Measurements from ENCODE around the gene CNMD.

CNMD gene

GRCh38 chr13:52673465-52673864 lies 66.2 kb downstream of the CNMD start:
- H3K4me1 Mint-ChIP-seq, result no peaks in the 10 kb centered on the region
- DNase-seq, result no peak
- no peak overlapping the region for H3K4me3 Mint-ChIP-seq
- H3K36me3 Mint-ChIP-seq (ENCODE audit: low read depth), result peaks cover 53% of the 10 kb centered on the region
- no peak overlapping the region for H3K27ac Mint-ChIP-seq
- no peak for TF ChIP-seq CTCF (IDR thresholded peaks at IDR 0.05)
- no peaks in the 10 kb centered on the region for H3K27me3 Mint-ChIP-seq (ENCODE audit: low read depth, poor library complexity)
- no peaks in the 10 kb centered on the region for H3K9me3 Mint-ChIP-seq

GRCh38 chr13:52670726-52671125 lies 68.9 kb downstream of the CNMD start:
- no peaks in the 10 kb centered on the region for H3K4me1 Mint-ChIP-seq
- peaks cover 62% of the 10 kb centered on the region for H3K36me3 Mint-ChIP-seq (ENCODE audit: low read depth)
- DNase-seq, result no peak
- no peak for TF ChIP-seq CTCF (IDR thresholded peaks at IDR 0.05)
- H3K4me3 Mint-ChIP-seq, result no peak overlapping the region
- H3K9me3 Mint-ChIP-seq, result no peaks in the 10 kb centered on the region
- H3K27ac Mint-ChIP-seq, result no peak overlapping the region
- H3K27me3 Mint-ChIP-seq (ENCODE audit: low read depth, poor library complexity), result no peaks in the 10 kb centered on the region

- Mint-ChIP-seq H3K27me3 (ENCODE audit: low read depth, poor library complexity) (no peaks in the 10 kb centered on the region), H3K4me1 (no peaks in the 10 kb centered on the region), H3K4me3 (no peak overlapping the region), H3K36me3 (ENCODE audit: low read depth) (peaks cover 66% of the 10 kb centered on the region), H3K27ac (no peak overlapping the region), H3K9me3 (no peaks in the 10 kb centered on the region)
- no peak for TF ChIP-seq CTCF (IDR thresholded peaks at IDR 0.05)
- no peak for DNase-seq
Measured at GRCh38 chr13:52669677-52670076, 69.9 kb downstream of the CNMD start.

- Mint-ChIP-seq H3K4me1 (no peaks in the 10 kb centered on the region), H3K27me3 (ENCODE audit: low read depth, poor library complexity) (no peaks in the 10 kb centered on the region), H3K36me3 (ENCODE audit: low read depth) (peaks cover 78% of the 10 kb centered on the region), H3K4me3 (no peak overlapping the region), H3K27ac (no peak overlapping the region), H3K9me3 (no peaks in the 10 kb centered on the region)
- no peak for DNase-seq
- TF ChIP-seq CTCF (IDR thresholded peaks at IDR 0.05), result peak; percentile 45
Measured at GRCh38 chr13:52665325-52665724, 74.3 kb downstream of the CNMD start.

GRCh38 chr13:52664272-52664671 lies 75.3 kb downstream of the CNMD start:
- Mint-ChIP-seq H3K4me3 (no peak overlapping the region), H3K27me3 (ENCODE audit: low read depth, poor library complexity) (no peaks in the 10 kb centered on the region), H3K36me3 (ENCODE audit: low read depth) (peaks cover 79% of the 10 kb centered on the region), H3K27ac (no peak overlapping the region), H3K9me3 (no peaks in the 10 kb centered on the region), H3K4me1 (no peaks in the 10 kb centered on the region)
- no peak for TF ChIP-seq CTCF (IDR thresholded peaks at IDR 0.05)
- no peak for DNase-seq

- H3K4me1 Mint-ChIP-seq, result no peaks in the 10 kb centered on the region
- H3K36me3 Mint-ChIP-seq (ENCODE audit: low read depth), result peaks cover 38% of the 10 kb centered on the region
- H3K9me3 Mint-ChIP-seq, result no peaks in the 10 kb centered on the region
- no peak for DNase-seq
- H3K27me3 Mint-ChIP-seq (ENCODE audit: low read depth, poor library complexity), result no peaks in the 10 kb centered on the region
- no peak for TF ChIP-seq CTCF (IDR thresholded peaks at IDR 0.05)
- no peak overlapping the region for H3K4me3 Mint-ChIP-seq
- H3K27ac Mint-ChIP-seq, result peak overlapping the region; percentile 20
Measured at GRCh38 chr13:52659340-52659739, 80.3 kb downstream of the CNMD start.

Measured in nephron progenitor cell (in vitro differentiated cells).